HepG2 (cell line): ENCODE data around the gene BAZ1A. TPM values are rescaled to one million over a fixed set of nuclear protein-coding genes. Genes with fewer than 3 reads are reported as not detected.

Source experiments
- ELF3 ChIP-seq: IDR thresholded peaks from 2 replicates; pipeline ENCODE4 v1.6.1; 2016; ENCODE audit warnings: missing genetic modification reagents, missing compliant biosample characterization
- FOXP1 ChIP-seq, 2 experiments: fragments of 450-650 bp in 1 of 2; IDR thresholded peaks; 2 replicates each; pipeline ENCODE4 v1.6.1; 2017 to 2018; ENCODE audit warnings: antibody characterized with exemption in 1 of 2
- MBD4 ChIP-seq: IDR thresholded peaks from 2 replicates; pipeline ENCODE4 v1.6.1; 2012; ENCODE audit warnings: low read length, inconsistent platforms, borderline replicate concordance
- SIX1 ChIP-seq: sonication (generic); formaldehyde crosslinking; IDR thresholded peaks from 2 replicates; pipeline ENCODE4 v1.4.0; 2020; ENCODE audit warnings: missing genetic modification reagents, borderline replicate concordance
- SNAI1 ChIP-seq: sonication (generic); formaldehyde crosslinking; IDR thresholded peaks from 2 replicates; pipeline ENCODE4 v1.5.0; 2020; ENCODE audit warnings: mild to moderate bottlenecking, missing genetic modification reagents, borderline replicate concordance
- TP53 ChIP-seq: sonication (generic); formaldehyde crosslinking; conservative IDR thresholded peaks from 2 replicates; pipeline ENCODE4 v1.4.0; 2020; ENCODE audit warnings: missing genetic modification reagents
- ZNF10 ChIP-seq: sonication (generic); formaldehyde crosslinking; IDR thresholded peaks from 2 replicates; pipeline ENCODE4 v1.4.0; 2020; ENCODE audit warnings: mild to moderate bottlenecking, low read depth, missing genetic modification reagents, borderline replicate concordance
- ZNF136 ChIP-seq: sonication (generic); formaldehyde crosslinking; IDR thresholded peaks from 2 replicates; pipeline ENCODE4 v1.8.1; 2022; ENCODE audit warnings: low read depth, mild to moderate bottlenecking, moderate library complexity, missing genetic modification reagents
- ZNF143 ChIP-seq: sonication (generic); formaldehyde crosslinking; IDR thresholded peaks from 2 replicates; pipeline ENCODE4 v1.4.0; 2020; ENCODE audit warnings: missing genetic modification reagents
- ZNF550 ChIP-seq: sonication (generic); formaldehyde crosslinking; IDR thresholded peaks from 2 replicates; pipeline ENCODE4 v1.4.0; 2020; ENCODE audit warnings: mild to moderate bottlenecking, missing genetic modification reagents, borderline replicate concordance
- ZNF569 ChIP-seq: sonication (generic); formaldehyde crosslinking; IDR thresholded peaks from 2 replicates; pipeline ENCODE4 v1.5.0; 2020; ENCODE audit warnings: mild to moderate bottlenecking, missing genetic modification reagents, moderate library complexity, borderline replicate concordance
- ZNF772 ChIP-seq: sonication (generic); formaldehyde crosslinking; IDR thresholded peaks from 2 replicates; pipeline ENCODE4 v1.5.0; 2020; ENCODE audit warnings: mild to moderate bottlenecking, missing genetic modification reagents
- ZSCAN21 ChIP-seq: sonication (generic); formaldehyde crosslinking; IDR thresholded peaks from 2 replicates; pipeline ENCODE4 v1.8.0; 2022; ENCODE audit warnings: mild to moderate bottlenecking, missing genetic modification reagents, moderate library complexity, borderline replicate concordance
- polyA plus RNA-seq, 8 experiments: library from polyadenylated mRNA; depleted of rRNA in 3 of 8; stranded (reverse) in 7 of 8; unstranded in 1 of 8; fragments of >200 nt; fragmentation: Illumina TruSeq in 4 of 8; extraction: Trizol in 4 of 8; gene quantifications; 2 replicates each; pipeline versions ENCODE4 v1.2.1 to v1.2.3, GENCODE V29; 2011 to 2016; ENCODE audit warnings: low read depth in 4 of 8, missing spikeins in 1 of 8, mixed read lengths in 1 of 8; ENCODE audit not compliant: insufficient read depth in 1 of 8
- total RNA-seq, 5 experiments: library from RNA; depleted of rRNA; stranded (reverse); fragments of >200 nt; fragmentation: Illumina TruSeq; extraction: Trizol; gene quantifications; 2 replicates each; pipeline ENCODE4 v1.2.3, GENCODE V29; 2016; ENCODE audit warnings: low read depth in 1 of 5
- TF ChIP-seq, protein P1 (sequence below): sonication (generic); formaldehyde crosslinking; conservative IDR thresholded peaks from 2 replicates; pipeline ENCODE4 v1.8.1; 2023; ENCODE audit warnings: missing genetic modification reagents
- TF ChIP-seq, protein P2 (sequence below): sonication (generic); formaldehyde crosslinking; IDR thresholded peaks from 2 replicates; pipeline ENCODE4 v1.8.1; 2022; ENCODE audit warnings: low read depth, mild to moderate bottlenecking, missing genetic modification reagents
- TF ChIP-seq, protein P3 (sequence below): sonication (generic); formaldehyde crosslinking; IDR thresholded peaks from 2 replicates; pipeline ENCODE4 v1.4.0; 2020; ENCODE audit warnings: missing genetic modification reagents
- TF ChIP-seq, protein P4 (sequence below): sonication (generic); formaldehyde crosslinking; IDR thresholded peaks from 2 replicates; pipeline ENCODE4 v1.4.0; 2020; ENCODE audit warnings: missing genetic modification reagents, borderline replicate concordance
- TF ChIP-seq, protein P5 (sequence below): sonication (generic); formaldehyde crosslinking; IDR thresholded peaks from 2 replicates; pipeline ENCODE4 v1.9.0; 2021; ENCODE audit warnings: missing genetic modification reagents, mild to moderate bottlenecking, borderline replicate concordance

Gene BAZ1A
- total and polyA plus RNA-seq, 2 of the 13 experiments (the other 11 are each of a cell fraction or from before 2014, with no cell fraction given): 20.9 to 56.8 TPM

DNA sequence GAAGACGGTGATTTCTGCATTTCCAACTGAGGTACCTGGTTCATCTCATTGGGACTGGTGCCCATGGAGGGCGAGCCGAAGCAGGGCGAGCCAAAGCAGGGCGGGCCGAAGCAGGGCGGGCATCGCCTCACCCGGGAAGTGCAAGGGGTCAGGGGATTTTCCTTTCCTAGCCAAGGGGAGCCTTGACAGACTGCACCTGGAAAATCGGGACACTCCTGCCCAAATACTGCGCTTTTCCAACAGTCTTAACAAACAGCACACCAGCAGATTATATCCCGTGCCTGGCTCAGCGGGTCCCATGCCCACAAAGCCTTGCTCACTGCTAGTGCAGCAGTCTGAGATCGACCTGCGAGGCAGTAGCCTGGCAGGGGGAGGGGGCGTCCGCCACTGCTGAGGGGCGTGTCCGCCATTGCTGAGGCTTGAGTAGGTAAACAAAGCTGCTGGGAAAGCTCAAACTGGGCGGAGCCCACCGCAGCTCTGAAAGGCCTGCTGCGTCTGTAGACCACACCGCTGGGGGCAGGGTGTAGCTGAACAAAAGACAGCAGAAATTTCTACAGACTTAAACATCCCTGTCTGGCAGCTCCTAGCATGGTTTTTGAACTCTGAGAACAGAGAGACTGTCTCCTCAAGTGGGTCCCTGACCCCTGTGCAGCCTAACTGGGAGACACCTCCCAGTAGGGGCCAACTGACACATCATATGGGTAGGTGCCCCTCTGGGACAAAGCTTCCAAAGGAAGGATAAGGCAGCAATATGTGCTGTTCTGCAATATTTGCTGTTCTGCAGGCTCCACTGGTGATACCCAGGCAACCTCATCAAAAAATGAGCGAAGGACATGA is 77.2 kb downstream of the BAZ1A start (continued):
- TF ChIP-seq, protein P1, sequence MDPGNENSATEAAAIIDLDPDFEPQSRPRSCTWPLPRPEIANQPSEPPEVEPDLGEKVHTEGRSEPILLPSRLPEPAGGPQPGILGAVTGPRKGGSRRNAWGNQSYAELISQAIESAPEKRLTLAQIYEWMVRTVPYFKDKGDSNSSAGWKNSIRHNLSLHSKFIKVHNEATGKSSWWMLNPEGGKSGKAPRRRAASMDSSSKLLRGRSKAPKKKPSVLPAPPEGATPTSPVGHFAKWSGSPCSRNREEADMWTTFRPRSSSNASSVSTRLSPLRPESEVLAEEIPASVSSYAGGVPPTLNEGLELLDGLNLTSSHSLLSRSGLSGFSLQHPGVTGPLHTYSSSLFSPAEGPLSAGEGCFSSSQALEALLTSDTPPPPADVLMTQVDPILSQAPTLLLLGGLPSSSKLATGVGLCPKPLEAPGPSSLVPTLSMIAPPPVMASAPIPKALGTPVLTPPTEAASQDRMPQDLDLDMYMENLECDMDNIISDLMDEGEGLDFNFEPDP: no peak
- TF ChIP-seq ZNF143: peak; percentile 59
- TF ChIP-seq ZSCAN21 (CRISPR knock-in tag): no peak
- no peak for TF ChIP-seq FOXP1 (IDR thresholded peaks at IDR 0.05)
- peak; percentile 67; the same call in 1 of the 2 replicates for TF ChIP-seq FOXP1 (CRISPR knock-in tag; IDR thresholded peaks at IDR 0.05)
- no peak for TF ChIP-seq MBD4
- TF ChIP-seq, protein P2, sequence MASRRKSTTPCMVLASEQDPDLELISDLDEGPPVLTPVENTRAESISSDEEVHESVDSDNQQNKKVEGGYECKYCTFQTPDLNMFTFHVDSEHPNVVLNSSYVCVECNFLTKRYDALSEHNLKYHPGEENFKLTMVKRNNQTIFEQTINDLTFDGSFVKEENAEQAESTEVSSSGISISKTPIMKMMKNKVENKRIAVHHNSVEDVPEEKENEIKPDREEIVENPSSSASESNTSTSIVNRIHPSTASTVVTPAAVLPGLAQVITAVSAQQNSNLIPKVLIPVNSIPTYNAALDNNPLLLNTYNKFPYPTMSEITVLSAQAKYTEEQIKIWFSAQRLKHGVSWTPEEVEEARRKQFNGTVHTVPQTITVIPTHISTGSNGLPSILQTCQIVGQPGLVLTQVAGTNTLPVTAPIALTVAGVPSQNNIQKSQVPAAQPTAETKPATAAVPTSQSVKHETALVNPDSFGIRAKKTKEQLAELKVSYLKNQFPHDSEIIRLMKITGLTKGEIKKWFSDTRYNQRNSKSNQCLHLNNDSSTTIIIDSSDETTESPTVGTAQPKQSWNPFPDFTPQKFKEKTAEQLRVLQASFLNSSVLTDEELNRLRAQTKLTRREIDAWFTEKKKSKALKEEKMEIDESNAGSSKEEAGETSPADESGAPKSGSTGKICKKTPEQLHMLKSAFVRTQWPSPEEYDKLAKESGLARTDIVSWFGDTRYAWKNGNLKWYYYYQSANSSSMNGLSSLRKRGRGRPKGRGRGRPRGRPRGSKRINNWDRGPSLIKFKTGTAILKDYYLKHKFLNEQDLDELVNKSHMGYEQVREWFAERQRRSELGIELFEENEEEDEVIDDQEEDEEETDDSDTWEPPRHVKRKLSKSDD: peak; percentile 94
- TF ChIP-seq, protein P3, sequence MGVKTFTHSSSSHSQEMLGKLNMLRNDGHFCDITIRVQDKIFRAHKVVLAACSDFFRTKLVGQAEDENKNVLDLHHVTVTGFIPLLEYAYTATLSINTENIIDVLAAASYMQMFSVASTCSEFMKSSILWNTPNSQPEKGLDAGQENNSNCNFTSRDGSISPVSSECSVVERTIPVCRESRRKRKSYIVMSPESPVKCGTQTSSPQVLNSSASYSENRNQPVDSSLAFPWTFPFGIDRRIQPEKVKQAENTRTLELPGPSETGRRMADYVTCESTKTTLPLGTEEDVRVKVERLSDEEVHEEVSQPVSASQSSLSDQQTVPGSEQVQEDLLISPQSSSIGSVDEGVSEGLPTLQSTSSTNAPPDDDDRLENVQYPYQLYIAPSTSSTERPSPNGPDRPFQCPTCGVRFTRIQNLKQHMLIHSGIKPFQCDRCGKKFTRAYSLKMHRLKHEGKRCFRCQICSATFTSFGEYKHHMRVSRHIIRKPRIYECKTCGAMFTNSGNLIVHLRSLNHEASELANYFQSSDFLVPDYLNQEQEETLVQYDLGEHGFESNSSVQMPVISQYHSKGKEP (CRISPR knock-in tag): no peak
- no peak for TF ChIP-seq SIX1 (CRISPR knock-in tag)
- no peak for TF ChIP-seq TP53
- peak; percentile 63; the same call in 1 of the 2 replicates for TF ChIP-seq ZNF772 (CRISPR knock-in tag)
- peak; percentile 60; the same call in 1 of the 2 replicates for TF ChIP-seq ELF3 (CRISPR knock-in tag)
- TF ChIP-seq ZNF136: no peak; the same call in none of the 2 replicates
- peak; percentile 13; the same call in 1 of the 2 replicates for TF ChIP-seq ZNF550 (CRISPR knock-in tag)
- no peak for TF ChIP-seq ZNF10 (CRISPR knock-in tag)
- TF ChIP-seq, protein P4, sequence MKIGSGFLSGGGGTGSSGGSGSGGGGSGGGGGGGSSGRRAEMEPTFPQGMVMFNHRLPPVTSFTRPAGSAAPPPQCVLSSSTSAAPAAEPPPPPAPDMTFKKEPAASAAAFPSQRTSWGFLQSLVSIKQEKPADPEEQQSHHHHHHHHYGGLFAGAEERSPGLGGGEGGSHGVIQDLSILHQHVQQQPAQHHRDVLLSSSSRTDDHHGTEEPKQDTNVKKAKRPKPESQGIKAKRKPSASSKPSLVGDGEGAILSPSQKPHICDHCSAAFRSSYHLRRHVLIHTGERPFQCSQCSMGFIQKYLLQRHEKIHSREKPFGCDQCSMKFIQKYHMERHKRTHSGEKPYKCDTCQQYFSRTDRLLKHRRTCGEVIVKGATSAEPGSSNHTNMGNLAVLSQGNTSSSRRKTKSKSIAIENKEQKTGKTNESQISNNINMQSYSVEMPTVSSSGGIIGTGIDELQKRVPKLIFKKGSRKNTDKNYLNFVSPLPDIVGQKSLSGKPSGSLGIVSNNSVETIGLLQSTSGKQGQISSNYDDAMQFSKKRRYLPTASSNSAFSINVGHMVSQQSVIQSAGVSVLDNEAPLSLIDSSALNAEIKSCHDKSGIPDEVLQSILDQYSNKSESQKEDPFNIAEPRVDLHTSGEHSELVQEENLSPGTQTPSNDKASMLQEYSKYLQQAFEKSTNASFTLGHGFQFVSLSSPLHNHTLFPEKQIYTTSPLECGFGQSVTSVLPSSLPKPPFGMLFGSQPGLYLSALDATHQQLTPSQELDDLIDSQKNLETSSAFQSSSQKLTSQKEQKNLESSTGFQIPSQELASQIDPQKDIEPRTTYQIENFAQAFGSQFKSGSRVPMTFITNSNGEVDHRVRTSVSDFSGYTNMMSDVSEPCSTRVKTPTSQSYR (CRISPR knock-in tag): peak; percentile 96
- TF ChIP-seq SNAI1 (CRISPR knock-in tag): no peak
- TF ChIP-seq ZNF569: no peak
- TF ChIP-seq, protein P5, sequence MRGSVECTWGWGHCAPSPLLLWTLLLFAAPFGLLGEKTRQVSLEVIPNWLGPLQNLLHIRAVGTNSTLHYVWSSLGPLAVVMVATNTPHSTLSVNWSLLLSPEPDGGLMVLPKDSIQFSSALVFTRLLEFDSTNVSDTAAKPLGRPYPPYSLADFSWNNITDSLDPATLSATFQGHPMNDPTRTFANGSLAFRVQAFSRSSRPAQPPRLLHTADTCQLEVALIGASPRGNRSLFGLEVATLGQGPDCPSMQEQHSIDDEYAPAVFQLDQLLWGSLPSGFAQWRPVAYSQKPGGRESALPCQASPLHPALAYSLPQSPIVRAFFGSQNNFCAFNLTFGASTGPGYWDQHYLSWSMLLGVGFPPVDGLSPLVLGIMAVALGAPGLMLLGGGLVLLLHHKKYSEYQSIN (CRISPR knock-in tag): no peak
